HL-60 (cell line): Measurements from ENCODE around the gene EIF4G3.

Source experiments
- DNase-seq, 2 experiments: peaks; one replicate each; pipeline ENCODE4 v3.0.0-alpha.2; 2010 to 2020; ENCODE audit warnings: low read depth in 1 of 2, low spot score in 1 of 2
- H3K27ac ChIP-seq: fragments of 250-450 bp; sonication (Bioruptor Pico); replicated peaks from 2 replicates; pipeline ENCODE4 v1.5.1; 2020; ENCODE audit warnings: mild to moderate bottlenecking, moderate library complexity
- H3K27me3 ChIP-seq: fragments of 250-450 bp; sonication (Bioruptor Pico); 2 replicates; pipeline ENCODE4 v1.5.1; 2021; ENCODE audit warnings: mild to moderate bottlenecking, moderate library complexity; ENCODE audit not compliant: insufficient read depth, poor library complexity, severe bottlenecking
- H3K4me3 ChIP-seq: replicated peaks from 2 replicates; pipeline ENCODE4 v1.5.1; 2011; ENCODE audit warnings: mild to moderate bottlenecking, control low read depth, low read length; ENCODE audit not compliant: insufficient read depth
- CTCF ChIP-seq: IDR thresholded peaks from one replicate; pipeline ENCODE4 v1.5.1; 2011; ENCODE audit warnings: low read length, control low read depth, inconsistent platforms; ENCODE audit not compliant: insufficient read depth
- GABPA ChIP-seq: IDR thresholded peaks from 2 replicates; pipeline ENCODE4 v1.6.1; 2012; ENCODE audit warnings: low read depth
- POLR2AphosphoS5 ChIP-seq: IDR thresholded peaks from 2 replicates; pipeline ENCODE4 v1.6.1; 2012; ENCODE audit warnings: low read depth
- SPI1 ChIP-seq: IDR thresholded peaks from 2 replicates; pipeline ENCODE4 v1.6.1; 2012; ENCODE audit warnings: low read depth, mild to moderate bottlenecking, borderline replicate concordance
- TF ChIP-seq, protein P1 (sequence below): IDR thresholded peaks from 2 replicates; pipeline ENCODE4 v1.6.1; 2012; ENCODE audit warnings: low read depth; ENCODE audit not compliant: insufficient replicate concordance

The EIF4G3 gene

GRCh38 chr1:20878799-20879198 is 297.9 kb downstream of the EIF4G3 start:
- Histone ChIP-seq H3K27me3 (no peaks in the 10 kb centered on the region), H3K4me3 (no peak overlapping the region), H3K27ac (no peak overlapping the region)
- TF ChIP-seq GABPA = no peak
- no peak for TF ChIP-seq POLR2AphosphoS5
- TF ChIP-seq SPI1 = no peak
- TF ChIP-seq, protein P1, sequence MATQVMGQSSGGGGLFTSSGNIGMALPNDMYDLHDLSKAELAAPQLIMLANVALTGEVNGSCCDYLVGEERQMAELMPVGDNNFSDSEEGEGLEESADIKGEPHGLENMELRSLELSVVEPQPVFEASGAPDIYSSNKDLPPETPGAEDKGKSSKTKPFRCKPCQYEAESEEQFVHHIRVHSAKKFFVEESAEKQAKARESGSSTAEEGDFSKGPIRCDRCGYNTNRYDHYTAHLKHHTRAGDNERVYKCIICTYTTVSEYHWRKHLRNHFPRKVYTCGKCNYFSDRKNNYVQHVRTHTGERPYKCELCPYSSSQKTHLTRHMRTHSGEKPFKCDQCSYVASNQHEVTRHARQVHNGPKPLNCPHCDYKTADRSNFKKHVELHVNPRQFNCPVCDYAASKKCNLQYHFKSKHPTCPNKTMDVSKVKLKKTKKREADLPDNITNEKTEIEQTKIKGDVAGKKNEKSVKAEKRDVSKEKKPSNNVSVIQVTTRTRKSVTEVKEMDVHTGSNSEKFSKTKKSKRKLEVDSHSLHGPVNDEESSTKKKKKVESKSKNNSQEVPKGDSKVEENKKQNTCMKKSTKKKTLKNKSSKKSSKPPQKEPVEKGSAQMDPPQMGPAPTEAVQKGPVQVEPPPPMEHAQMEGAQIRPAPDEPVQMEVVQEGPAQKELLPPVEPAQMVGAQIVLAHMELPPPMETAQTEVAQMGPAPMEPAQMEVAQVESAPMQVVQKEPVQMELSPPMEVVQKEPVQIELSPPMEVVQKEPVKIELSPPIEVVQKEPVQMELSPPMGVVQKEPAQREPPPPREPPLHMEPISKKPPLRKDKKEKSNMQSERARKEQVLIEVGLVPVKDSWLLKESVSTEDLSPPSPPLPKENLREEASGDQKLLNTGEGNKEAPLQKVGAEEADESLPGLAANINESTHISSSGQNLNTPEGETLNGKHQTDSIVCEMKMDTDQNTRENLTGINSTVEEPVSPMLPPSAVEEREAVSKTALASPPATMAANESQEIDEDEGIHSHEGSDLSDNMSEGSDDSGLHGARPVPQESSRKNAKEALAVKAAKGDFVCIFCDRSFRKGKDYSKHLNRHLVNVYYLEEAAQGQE = no peak
- no peak for TF ChIP-seq CTCF
- DNase-seq = no peak

- H3K4me3 ChIP-seq = no peak overlapping the region
- H3K27me3 ChIP-seq = no peaks in the 10 kb centered on the region
- DNase-seq = no peak
- H3K27ac ChIP-seq = no peak overlapping the region; the same call in 1 of the 2 replicates
- TF ChIP-seq SPI1 (no peak), POLR2AphosphoS5 (no peak), CTCF (no peak), GABPA (no peak)
- TF ChIP-seq, protein P1 = no peak
Measured at GRCh38 chr1:20875198-20875973, 301.3 kb downstream of the EIF4G3 start.

- no peak overlapping the region for H3K4me3 ChIP-seq
- no peaks in the 10 kb centered on the region for H3K27me3 ChIP-seq
- H3K27ac ChIP-seq = peak overlapping the region; percentile 55
- peak; percentile 47 to 57 for DNase-seq
- TF ChIP-seq GABPA = peak; percentile 14; the same call in 1 of the 2 replicates
- TF ChIP-seq POLR2AphosphoS5 = no peak
Measured at GRCh38 chr1:20873311-20873710, 303.4 kb downstream of the EIF4G3 start.

DNA sequence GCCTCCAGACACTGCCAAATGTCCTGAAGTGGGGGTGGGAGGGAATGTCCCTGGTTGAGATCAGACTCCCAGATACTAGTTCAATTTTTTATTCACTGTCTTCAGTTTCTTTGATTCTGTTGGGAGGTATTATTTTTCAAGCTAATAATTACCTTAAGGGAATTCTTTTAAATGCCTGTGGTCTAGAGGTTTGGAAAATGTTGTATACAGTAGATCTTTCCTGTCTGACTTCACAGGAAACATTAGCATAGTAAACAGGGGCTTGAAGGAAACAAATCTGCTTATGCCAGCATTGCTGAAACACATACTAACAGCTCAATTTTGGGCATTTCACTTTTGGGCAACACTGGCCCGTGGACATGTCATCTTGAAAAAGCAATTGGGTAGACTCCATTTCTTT is 305.3 kb downstream of the EIF4G3 start:
- TF ChIP-seq, protein P1 = no peak
- TF ChIP-seq SPI1 (no peak), CTCF (no peak), POLR2AphosphoS5 (no peak)
- Histone ChIP-seq H3K4me3 (no peak overlapping the region), H3K27ac (no peak overlapping the region), H3K27me3 (no peaks in the 10 kb centered on the region)
- DNase-seq = no peak
